Ecto neural progenitor cell (in vitro differentiated cells): Measurements from ENCODE around the gene NECTIN1.

Experiments used
- DNase-seq: peaks from one replicate; pipeline ENCODE4 v3.0.0-alpha.2; 2018; ENCODE audit warnings: low spot score

The NECTIN1 gene

GRCh38 chr11:119728651-119729580 lies at the start of gene NECTIN1:
Gene NECTIN1 (minus strand): TSS chr11:119729200. CDS start chr11:119728553, 647 bp downstream.
- peak; percentile 98 for DNase-seq

DNA sequence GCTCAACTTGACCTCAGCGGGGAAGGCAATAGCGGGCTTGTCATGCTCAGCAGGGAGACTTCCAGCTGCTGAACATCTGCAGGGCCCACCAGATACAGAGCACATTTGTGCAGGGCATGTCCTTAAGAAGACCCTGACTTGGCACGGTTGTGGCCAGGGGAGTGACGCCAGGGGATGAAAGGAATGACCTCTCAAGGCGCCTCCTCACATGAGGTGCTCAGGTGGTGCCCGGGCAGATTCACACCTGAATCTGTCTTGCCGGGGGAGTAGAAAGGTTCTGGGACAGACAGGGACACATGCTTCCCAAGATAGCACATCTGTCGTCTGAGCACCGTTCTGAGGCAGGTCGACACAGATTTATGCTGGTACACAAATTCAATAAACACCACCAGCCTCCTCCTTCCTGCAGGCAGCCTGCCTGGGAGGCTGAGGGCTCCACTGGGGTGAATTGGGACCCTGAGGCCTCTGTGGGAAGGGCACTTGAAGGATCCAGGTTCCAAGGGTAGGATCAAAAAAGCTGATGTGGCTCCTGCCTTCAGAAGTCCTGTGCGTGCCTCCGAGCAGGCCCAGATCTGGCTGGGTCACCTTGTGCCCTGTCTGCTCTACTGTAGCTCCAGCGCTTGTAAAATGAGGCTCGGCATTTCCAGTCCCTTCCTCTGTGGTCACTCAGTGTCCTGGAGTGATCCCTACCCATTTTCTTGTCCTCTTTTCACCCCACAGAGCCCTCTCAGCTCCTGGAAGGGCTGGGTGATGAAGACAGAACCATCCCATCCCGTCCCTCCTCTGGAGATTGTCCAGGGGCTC lies 49.6 kb upstream of the NECTIN1 start:
- no peak for DNase-seq

- DNase-seq = no peak
Observed at GRCh38 chr11:119777940-119778339, 48.9 kb upstream of the NECTIN1 start.

- DNase-seq = no peak
Observed at GRCh38 chr11:119776651-119777050, 47.7 kb upstream of the NECTIN1 start.

- DNase-seq = no peak
Observed at GRCh38 chr11:119776031-119776636, 47.1 kb upstream of the NECTIN1 start.

DNA sequence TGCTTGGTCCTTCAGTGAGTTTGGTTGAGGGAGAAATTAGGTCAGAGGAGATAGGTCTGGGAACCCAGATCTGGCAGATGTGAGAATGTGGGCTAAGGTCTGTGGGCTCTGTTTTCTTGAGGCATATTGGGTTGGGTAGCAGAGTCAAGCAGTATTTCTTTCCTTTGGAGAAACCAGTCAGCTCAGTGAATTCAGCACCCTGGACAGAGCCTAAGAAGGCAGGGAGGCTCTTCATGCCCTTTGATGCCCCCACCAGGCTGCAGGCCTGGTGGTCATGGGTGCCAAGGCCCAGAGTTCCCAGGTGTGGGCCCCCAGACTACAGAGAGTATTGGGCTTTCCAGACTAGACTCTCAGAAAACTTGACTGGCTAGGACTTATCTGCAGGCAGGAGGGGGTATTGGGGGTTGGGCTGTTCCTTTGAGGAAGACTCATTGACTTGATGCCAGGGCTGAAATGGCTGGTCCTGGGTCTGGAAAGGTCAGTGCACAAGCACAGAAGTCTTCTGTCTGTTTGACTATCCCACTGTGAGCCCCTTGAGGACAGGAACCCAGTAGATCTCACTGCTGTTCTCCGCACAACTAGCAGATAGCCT lies 45.3 kb upstream of the NECTIN1 start:
- no peak for DNase-seq

DNA sequence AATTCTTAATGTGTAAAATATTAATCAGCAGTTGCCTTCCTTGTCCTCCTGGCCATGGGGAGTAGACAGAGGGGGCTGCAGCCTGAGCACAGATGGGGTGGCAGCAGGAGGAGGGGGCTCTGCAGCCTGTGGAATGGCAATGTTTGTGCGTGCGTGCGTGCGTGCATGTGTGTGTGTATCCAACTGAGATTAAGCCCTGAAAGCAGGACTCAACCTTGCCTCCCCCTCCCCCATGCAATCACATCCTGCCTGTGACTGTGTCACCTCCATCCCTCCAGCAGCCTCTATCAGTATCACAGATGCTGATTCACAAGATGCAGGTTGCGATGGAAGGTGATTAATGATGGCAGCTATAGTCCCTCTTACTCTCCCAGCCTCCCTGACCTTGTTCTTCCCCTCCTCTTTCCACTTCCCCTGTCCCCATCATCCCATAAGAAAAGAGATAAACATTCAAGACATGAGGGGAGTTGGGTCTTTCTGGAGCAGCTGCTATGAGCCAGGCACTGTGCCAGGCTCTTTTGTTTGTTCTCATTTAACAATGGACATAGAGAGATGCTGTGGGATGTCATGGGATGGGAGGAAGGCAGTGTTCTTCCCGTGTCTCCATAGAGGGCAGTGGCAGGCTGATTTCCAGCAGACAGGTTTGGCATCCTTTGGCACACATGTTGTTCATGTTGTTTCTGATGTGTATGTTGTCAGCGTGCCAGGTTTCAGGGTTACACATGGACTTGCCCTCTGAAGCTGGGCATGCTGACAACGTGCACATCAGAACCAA lies 43.8 kb upstream of the NECTIN1 start:
- DNase-seq = no peak

DNA sequence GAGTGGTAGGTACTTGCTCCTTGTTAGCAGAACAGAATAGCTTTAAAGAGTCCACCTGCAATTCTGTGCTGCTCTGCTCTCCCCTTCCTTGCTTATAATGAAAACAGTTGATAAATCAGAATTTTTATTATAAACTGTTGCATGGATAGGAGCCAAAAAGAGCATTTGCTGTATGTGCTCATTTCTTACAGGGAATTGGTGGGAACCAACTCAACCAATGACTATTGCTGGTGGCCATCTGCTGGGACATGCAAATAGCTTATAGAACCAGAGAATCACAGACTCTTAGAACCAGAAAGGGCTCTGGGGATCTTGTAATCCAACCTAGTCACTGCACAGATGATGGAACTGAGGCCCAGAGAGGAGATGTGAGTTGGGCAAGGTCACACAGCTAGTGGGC lies 43.1 kb upstream of the NECTIN1 start:
- no peak for DNase-seq

GRCh38 chr11:119771172-119771770 lies 42.3 kb upstream of the NECTIN1 start:
- DNase-seq = no peak

GRCh38 chr11:119765628-119766027 lies 36.6 kb upstream of the NECTIN1 start:
- no peak for DNase-seq

GRCh38 chr11:119764108-119764868 lies 35.3 kb upstream of the NECTIN1 start:
- no peak for DNase-seq

DNA sequence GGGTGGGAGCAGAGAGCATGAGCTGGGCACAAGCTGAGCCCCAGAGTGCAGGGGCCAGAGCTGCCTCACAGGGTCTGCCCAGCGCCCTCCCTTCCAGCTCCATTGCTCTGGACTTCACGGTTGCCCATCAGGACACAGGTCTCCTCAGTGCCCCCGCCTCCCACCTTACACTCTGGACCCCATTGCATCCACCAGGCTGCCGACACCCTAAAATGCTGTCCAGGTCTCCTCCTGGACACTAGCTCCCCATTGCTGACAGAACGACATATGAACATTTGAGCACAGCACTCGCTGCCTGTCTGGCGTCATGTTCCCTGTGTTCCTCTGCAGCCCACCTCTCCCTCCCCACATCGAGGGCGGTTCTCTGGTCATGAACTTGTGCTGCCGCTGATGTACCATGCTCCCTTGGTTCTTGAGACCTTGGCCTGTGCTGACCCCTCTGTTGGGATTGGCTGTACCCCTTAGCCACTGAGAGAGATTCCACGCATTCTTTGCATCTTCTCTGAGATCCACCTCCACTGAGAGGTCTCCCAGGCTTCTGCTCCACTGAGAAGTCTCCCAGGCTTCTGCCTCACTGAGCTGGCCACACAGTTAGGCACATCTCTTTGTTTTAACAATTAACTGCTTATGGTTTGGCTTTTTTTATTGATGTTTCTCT lies 34.2 kb upstream of the NECTIN1 start:
- DNase-seq = no peak

GRCh38 chr11:119759747-119760412 lies 30.9 kb upstream of the NECTIN1 start:
- no peak for DNase-seq

- no peak for DNase-seq
Observed at GRCh38 chr11:119759324-119759723, 30.3 kb upstream of the NECTIN1 start.

GRCh38 chr11:119758291-119758690 lies 29.3 kb upstream of the NECTIN1 start:
- no peak for DNase-seq

DNA sequence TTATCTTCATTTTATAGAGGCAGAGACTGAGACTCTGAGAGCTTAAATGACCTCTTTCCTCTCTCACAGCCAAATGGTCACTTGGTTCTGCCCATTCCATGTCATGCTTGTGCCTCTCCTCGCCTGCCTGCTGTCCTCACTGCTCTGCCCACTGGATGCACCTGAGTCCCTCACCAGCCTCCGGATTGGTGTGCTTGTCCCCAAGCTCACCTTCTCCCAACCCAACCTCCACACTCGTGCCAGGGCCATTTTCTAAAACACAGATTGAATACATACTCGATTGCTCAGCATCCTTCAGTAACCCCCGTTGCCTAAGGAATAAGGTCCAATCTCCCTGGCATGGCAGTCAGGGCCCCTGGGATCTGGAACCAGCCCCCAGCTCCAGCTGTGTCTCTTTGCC lies 28.4 kb upstream of the NECTIN1 start:
- DNase-seq = no peak

DNA sequence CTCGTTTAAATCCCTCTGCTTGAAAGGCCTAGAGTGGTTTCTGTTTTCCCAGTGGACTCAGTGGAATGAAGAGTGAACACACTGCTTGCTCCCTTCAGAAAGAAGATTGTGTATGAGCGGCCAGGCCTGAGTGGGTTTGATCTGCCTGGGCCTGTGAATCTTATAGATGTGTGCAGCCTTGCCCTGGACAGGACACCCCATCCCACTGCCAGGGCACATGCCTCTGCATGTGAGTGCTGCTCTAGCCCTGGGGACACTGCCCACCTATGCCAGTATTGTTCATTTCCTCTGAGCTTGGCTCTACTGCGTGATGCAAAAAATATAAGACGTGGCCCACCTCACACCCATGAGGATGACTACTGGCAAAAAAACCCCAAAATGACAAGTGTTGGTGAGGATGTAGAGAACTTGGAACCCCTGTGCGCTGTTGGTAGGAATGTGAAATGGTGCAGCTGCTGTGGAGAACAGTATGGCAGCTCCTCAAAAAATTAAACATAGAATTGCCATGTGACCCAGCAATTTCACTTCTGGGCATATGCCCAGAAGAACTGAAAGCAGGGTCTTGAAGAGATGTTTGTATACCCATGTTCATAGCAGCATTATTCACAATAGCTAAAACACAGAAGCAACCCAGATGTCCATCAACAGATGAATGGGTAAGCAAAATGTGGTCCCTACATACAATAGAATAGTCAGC lies 27.3 kb upstream of the NECTIN1 start:
- DNase-seq = no peak

- DNase-seq = no peak
Observed at GRCh38 chr11:119755356-119756071, 26.5 kb upstream of the NECTIN1 start.
